Measurements from ENCODE around the gene DNAJB7.

DNAJB7 gene

GRCh38 chr22:40818747-40819598 is 42.9 kb downstream of the DNAJB7 start, which contains the start of gene SLC25A17:
Gene SLC25A17 (minus strand): TSS chr22:40819346. CDS start chr22:40819248, 98 bp downstream.
- peak within 1 kb of the TSS; percentile 82 for H3K27ac ChIP-seq
- peak; percentile 49 for TF ChIP-seq CTCF (conservative IDR thresholded peaks at IDR 0.05)

- H3K27ac ChIP-seq: peak overlapping the region; percentile 82
- no peak for TF ChIP-seq CTCF (conservative IDR thresholded peaks at IDR 0.05)
Observed at GRCh38 chr22:40818192-40818746, 43.6 kb downstream of the DNAJB7 start.

- no peak for TF ChIP-seq CTCF (conservative IDR thresholded peaks at IDR 0.05)
- H3K27ac ChIP-seq: no peak overlapping the region; the same call in 1 of the 2 replicates
Observed at GRCh38 chr22:40817737-40818136, 44.2 kb downstream of the DNAJB7 start.

- no peak overlapping the region for H3K27ac ChIP-seq
- TF ChIP-seq CTCF (conservative IDR thresholded peaks at IDR 0.05): no peak
Observed at GRCh38 chr22:40813912-40814315, 48.0 kb downstream of the DNAJB7 start.

Data from VCaP (cell line).